Hematopoietic multipotent progenitor cell treated with erythropoietin and hydrocortisone succinate and interleukin-3 and kit ligand, for 8 days (in vitro differentiated cells): Measurements from ENCODE around the gene VPS33A.
A peak's percentile ranks its signal among the peaks of the same experiment; 100 is the strongest.
"Not testable (repeated sequence)": the region's sequence is repeated elsewhere in the genome, so short reads cannot be mapped to it uniquely, and the experiment has no call there.

Experiments
- DNase-seq: peaks from one replicate; pipeline ENCODE4 v3.0.0-alpha.2; 2015

The VPS33A gene

DNA sequence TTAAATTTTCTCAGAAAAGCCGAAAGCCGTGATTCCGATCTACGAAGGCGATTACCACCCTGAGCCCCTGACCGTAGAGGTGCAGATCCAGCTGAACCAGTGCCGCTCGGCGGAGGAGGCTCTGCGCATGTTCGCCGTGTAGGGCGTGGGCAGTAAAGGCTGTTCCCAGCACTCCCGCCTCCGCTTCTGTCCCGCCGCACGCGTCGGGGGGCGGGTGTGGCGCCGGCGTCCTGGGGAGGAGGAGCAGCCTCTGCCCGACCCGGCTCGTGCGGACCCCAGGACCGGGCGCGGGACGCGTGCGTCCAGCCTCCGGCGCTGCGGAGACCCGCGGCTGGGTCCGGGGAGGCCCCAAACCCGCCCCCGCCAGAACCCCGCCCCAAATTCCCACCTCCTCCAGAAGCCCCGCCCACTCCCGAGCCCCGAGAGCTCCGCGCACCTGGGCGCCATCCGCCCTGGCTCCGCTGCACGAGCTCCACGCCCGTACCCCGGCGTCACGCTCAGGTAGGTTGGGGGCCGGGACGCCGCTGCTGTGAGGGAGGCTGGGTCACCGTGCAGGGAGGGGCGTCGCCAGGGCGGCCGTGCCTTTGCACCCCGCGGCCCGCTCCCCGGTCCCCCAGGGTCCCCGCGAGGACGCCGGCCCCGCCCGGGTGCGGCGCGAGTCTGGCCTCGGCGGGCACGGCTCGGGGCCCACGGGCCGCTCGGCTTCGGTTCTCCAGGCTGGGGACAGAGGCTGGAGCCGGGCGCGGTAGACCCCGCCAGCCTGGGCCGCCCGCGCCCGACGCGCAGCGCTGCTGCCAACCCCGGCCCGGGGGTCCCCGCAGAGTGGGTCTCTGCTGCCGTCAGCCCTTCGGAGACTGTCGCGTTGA lies 62.8 kb downstream of the VPS33A start, which contains the start of gene B3GNT4:
Gene B3GNT4, plus strand, starts transcription at position 409 of the 866 bp plus-strand sequence. CDS start 910 bp downstream, outside the sequence.
- peak; percentile 53 for DNase-seq

DNA sequence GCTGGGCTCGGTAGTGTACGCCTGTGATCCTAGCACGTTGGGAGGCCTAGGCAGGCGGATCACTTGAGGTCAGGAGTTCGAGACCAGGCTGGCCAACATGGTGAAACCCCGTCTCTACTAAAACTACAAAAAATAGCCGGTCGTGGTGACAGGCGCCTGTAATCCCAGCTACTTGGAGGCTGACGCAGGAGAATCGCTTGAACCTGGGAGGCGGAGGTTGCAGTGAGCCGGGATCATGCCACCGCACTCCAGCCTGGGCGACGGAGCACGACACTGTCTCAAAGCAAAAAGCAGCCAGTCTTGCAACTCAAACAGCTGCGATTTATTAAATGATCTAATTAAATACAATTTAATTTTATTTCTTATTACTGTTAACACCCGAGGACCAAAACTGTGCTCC lies 63.5 kb downstream of the VPS33A start:
- not testable (repeated sequence) for DNase-seq

- DNase-seq: no peak
Observed at GRCh38 chr12:122202017-122202416, 64.3 kb downstream of the VPS33A start.

GRCh38 chr12:122201381-122201780 lies 64.9 kb downstream of the VPS33A start:
- no peak for DNase-seq

DNA sequence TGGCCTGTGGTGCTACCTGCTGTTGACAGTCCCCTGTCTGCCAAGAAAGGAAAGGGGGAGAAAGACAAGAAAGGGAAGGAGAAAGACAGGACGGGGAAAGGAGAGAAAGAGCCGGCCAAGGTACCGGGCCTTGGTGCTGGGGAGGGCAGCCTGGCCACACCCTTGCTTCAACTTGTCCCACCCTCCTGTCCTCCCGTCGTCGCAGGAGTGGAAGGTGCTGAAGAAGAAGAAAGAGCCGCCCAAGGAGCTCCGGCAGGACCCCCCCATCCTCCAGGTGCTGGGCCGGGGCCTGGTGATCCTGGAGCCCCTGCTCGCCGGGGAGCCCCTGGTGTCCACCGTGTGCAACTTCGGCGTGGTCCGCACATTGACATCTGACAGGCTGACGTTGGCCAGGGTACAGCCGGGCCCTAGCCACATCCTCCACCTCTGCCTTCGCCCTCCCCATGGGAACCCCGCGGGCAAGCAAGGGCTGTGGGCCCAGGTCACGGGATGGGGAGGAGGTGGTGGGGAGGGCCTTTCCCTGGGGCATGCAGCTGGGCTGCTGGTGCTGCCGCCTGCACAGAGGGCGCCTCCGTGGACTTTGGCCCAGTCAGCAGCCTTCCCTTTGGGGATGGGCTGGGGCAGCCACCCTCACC lies 65.6 kb downstream of the VPS33A start:
- no peak for DNase-seq

- no peak for DNase-seq
Observed at GRCh38 chr12:122199484-122200355, 66.6 kb downstream of the VPS33A start.

GRCh38 chr12:122197612-122197966 lies 68.7 kb downstream of the VPS33A start:
- DNase-seq: no peak

DNA sequence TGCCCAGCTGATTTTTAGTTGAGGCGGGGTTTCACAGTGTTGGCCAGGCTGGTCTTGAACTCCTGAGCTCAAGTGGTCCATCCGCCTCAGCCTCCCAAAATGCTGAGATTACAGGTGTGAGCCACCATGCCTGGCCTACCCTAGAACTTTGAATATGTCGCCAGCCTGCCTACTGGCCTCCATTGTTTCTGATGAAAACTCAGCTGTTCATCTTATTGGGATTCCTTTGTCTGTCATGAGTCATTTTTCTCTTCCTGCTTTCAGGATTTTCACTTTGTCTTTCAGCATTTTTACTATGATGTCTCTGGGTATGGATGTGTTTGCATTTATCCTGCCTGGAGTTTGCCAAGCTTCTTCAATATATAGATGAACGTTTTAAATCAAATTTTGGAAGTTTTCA lies 70.9 kb downstream of the VPS33A start:
- no peak for DNase-seq

GRCh38 chr12:122194804-122195203 lies 71.5 kb downstream of the VPS33A start:
- DNase-seq: no peak

DNA sequence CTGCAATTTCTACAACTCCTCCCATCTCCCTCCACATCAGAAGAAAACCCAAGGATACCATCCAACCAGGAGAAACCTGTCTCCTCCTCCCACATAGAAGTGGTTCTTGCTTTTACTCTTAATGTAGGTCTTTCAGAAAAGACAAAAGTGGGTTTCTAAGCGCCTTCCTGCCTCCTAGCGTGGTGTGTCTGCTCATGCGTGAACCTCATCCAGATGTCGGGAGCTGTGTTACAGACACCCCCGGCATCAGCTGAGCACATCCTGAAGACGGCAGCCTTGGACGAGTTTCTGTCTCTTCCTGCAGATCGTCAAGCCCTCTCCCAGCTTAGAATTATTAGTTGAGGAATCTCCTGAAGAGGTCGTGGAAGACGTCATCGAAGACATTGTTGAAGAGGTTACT lies 73.9 kb downstream of the VPS33A start:
- no peak for DNase-seq

DNA sequence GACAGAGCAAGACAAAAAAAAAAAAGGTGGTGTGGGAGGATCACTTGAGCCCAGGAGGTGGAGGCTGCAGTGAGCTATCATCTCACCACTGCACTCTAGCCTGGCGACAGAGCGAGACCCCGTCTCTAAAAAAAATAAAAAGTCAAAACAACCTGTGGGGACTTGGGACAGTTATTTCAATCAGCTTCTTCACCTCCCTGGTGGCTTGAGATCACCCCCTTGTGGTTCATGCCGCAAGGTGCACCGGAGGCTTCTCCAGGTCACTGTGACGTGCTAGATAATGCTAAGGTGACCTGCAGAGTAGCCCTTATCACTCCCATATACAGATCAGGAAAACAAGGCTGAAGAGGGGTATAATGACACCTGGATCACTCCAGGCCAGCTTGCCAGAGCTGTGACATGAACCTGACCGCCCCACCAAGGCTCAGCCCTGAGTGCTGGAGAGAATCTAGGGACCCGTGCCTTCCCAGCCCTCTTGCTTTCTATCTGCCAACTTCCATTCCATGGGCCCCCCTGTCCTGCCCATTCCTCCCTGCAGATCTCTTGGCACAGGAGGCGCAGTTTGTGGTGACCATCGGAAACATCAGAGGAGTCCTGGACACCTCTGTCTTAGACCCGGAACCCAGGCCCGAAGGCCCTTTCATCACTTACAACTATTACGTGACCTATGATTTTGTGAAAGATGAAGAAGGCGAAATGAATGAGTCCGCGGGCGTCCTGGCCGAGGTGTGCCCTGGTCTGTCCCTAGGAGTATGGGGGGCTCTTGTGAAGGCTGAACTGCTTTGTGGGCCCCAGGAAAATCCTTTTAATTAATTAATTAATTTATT lies 75.2 kb downstream of the VPS33A start:
- DNase-seq: peak; percentile 76

DNA sequence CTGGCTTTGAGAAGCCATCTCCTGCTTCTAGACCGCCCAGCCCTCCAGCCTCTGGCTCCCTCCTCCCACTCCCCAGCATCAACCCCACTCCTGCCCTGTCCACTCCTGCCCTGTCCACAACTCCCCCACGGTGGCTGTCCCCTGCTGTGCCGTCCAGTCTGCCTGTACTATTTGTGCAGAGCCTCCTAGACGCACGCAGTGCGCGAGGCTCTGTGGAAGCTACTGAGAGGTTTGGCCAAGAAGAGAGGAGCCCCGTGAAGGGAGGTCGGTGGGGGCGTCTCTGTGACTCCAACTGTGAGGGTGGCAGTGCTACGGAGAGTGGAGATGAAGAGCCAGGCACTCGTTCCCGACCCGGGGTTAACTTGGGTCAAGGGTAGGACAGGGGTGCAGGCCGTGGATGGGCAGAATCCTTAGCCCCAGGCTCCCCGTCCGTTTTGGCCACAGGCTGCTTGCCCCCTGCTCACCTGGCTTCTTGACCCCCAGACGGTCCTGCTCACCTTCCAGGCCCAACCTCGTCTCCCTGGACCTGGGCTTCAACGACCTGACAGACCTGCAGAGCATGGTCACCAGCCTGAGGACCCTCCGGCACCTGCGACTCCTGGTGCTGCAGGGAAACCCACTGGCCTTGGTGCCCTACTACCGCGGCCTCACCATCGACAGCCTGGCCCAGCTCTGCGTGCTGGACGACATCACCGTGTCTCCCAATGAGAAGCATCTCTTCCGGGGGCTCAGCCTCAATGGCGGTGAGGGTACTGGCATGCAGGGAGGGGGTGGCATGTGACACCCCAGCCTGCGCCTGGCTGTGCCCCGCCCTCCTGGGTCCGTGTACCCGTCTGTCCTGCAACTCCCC lies 76.4 kb downstream of the VPS33A start:
- DNase-seq: no peak

DNA sequence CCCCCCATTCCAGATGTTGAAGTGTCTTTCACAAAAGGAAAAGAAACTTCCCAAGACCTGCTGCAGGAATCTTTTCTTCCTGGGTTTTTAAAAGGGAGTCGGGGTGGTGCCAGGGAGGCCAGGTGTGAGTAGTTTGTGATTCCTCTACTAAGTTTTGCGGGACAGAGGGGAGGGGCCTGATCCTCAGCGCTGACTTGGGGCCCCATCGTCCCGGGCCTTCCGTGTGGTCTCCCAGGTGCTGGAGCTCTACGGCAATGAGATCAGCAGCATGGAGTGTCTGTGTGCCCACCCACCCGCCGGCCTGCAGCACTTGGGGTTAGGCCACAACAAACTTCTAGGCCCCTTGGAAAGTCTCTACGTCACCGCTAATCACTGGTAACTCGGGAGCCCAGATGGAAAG lies 78.8 kb downstream of the VPS33A start:
- no peak for DNase-seq

DNA sequence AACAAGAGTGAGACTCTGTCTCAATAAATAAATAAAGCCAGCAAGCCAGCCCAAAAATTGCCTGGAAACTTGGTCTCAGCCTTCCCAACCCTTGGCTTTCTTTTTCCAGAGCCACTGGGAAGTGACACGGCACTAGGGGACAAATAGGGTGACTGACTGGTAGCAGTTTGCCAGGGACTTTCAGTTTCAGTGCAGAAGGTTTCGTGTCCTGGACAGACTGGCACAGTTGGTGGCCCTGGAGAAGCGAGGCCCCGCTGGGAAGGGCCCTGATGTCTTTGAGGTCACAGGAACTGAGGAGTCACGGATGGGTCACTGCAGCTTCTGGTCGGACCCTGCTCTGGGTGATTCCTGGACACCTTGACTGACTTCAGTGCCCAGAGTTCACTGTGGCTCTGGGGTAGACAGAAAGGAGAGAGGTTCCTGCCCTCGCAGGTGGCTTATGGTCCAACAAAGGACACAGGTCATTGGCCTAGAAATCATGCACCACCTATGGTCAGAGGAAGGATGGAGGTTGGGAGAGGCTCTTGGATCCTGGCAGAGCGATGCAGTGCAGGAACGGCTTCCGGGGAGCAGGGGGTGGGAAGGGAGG lies 80.7 kb downstream of the VPS33A start:
- no peak for DNase-seq

DNA sequence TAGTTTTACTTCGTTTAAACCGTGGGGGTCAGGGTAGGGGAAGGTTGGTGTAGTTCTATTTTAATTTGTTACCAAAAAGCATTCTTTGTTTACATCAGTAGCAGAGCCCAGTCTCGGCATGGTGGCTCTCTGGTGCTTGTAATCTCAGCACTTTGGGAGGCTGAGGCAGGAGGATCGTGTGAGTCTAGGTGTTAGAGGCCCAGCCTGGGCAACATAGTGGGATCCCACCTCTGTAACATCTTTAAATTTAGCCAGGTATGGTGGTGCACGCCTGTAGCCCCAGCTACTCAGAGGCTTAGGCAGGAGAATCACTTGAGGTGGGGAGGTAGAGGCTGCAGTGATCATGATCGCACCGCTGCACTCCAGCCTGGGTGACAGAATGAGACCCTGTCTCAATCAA lies 81.2 kb downstream of the VPS33A start:
- no peak for DNase-seq

DNA sequence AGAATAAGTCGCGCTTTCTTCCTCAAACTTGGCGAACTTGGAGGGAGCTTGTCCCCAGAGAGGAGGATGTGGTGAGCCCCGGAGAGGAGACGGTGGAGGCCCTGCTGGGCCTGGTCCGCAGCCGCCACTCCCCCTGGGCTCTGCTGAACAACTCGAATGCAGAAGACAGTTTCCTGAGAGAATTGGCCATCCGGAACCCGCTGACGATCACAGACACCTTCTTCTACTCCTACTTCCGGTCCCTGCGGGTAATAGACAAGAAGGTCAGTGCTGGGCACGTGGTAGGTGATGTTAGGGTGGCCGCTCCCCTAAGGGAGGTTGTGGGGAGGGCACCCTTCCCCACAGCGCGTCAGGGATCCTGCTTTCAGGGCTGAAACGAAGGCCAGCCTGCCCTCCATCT lies 81.8 kb downstream of the VPS33A start:
- DNase-seq: no peak

DNA sequence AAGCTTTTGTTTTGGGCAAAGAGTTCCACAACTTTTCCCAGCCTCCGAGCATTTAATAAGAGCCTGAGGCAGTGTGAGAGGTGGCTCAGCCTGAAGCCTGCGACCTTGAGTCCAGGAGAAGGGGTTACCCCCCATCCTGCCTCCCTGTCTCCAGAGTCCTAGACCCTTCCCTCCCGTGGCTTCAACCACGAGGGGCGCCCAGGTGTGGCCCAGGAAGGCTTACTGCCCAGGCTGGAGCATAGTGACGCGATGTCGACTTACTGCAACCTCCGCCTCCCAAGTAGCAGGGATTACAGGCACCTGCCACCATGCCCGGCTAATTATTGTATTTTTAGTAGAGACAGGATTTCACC lies 82.7 kb downstream of the VPS33A start:
- no peak for DNase-seq

GRCh38 chr12:122182887-122183587 lies 83.3 kb downstream of the VPS33A start, which contains the start of gene LRRC43:
Gene LRRC43, plus strand, starts transcription at chr12:122183123. Its CDS starts 22 bp downstream, at chr12:122183145.
- no peak for DNase-seq
